ENCODE measurements around the gene EFNA5.

Gene EFNA5

GRCh38 chr5:107671742-107672210 is 1.0 kb upstream of the EFNA5 start (continued):
- TF ChIP-seq ZNF18 (tag by site-specific recombination; IDR thresholded peaks at IDR 0.05) (no peak), ZNF37A (tag by site-specific recombination; IDR thresholded peaks at IDR 0.05) (no peak), ZNF366 (tag by site-specific recombination; conservative IDR thresholded peaks at IDR 0.05) (peak; percentile 86), ZNF555 (tag by site-specific recombination; conservative IDR thresholded peaks at IDR 0.05) (no peak), ZNF223 (tag by site-specific recombination; IDR thresholded peaks at IDR 0.05) (no peak), OSR2 (tag by site-specific recombination; IDR thresholded peaks at IDR 0.05) (peak; percentile 93), ZNF843 (tag by site-specific recombination; IDR thresholded peaks at IDR 0.05) (peak; percentile 69), ZNF280C (tag by site-specific recombination; IDR thresholded peaks at IDR 0.05) (no peak), ZNF148 (tag by site-specific recombination; IDR thresholded peaks at IDR 0.05; ENCODE audit: borderline replicate concordance) (no peak), HOXC10 (CRISPR knock-in tag; IDR thresholded peaks at IDR 0.05) (no peak), ZXDB (tag by site-specific recombination; IDR thresholded peaks at IDR 0.05) (peak; percentile 61), HOXD13 (CRISPR knock-in tag; IDR thresholded peaks at IDR 0.05; ENCODE audit: borderline replicate concordance) (no peak), ZNF24 (tag by site-specific recombination; IDR thresholded peaks at IDR 0.05) (peak; percentile 18; the same call in 1 of the 2 replicates), ZNF692 (tag by site-specific recombination; IDR thresholded peaks at IDR 0.05) (no peak; the same call in 1 of the 2 replicates), ZNF530 (tag by site-specific recombination; IDR thresholded peaks at IDR 0.05; ENCODE audit: low read depth) (no peak), ZBTB44 (tag by site-specific recombination; IDR thresholded peaks at IDR 0.05) (peak; percentile 86; the same call in 1 of the 2 replicates), OVOL3 (tag by site-specific recombination; IDR thresholded peaks at IDR 0.05) (no peak), ZNF639 (tag by site-specific recombination; IDR thresholded peaks at IDR 0.05) (peak; percentile 71; the same call in 1 of the 2 replicates), ZNF416 (tag by site-specific recombination; IDR thresholded peaks at IDR 0.05) (no peak), ZNF529 (tag by site-specific recombination; IDR thresholded peaks at IDR 0.05; ENCODE audit: insufficient replicate concordance) (no peak), TRIM28 (IDR thresholded peaks at IDR 0.05; ENCODE audit: borderline replicate concordance, low read length) (no peak), ZNF514 (tag by site-specific recombination; IDR thresholded peaks at IDR 0.05) (no peak), ZSCAN5A (tag by site-specific recombination; IDR thresholded peaks at IDR 0.05) (no peak), ZNF707 (tag by site-specific recombination; IDR thresholded peaks at IDR 0.05) (no peak), ELK4 (IDR thresholded peaks at IDR 0.05; ENCODE audit: borderline replicate concordance, low read depth, low read length) (no peak)

Data from HEK293 (cell line).